Panc1 (cell line): ENCODE measurements around the gene R3HDM2. TPM values are rescaled to one million over a fixed set of nuclear protein-coding genes. Genes with fewer than 3 reads are reported as not detected.

Experiments used
- ATAC-seq: fragments of 200-7000 bp; cut with Tn5 transposase; 2 replicates; pipeline ENCODE4 v1.9.1; 2020; ENCODE audit warnings: mild to moderate bottlenecking, moderate library complexity
- BruUV-seq: library from RNA; stranded (reverse); fragments of 400-500 nt; replicated peaks from 2 replicates; lab custom pipeline; 2021; lab: Mats Ljungman, UMichigan
- CTCF ChIA-PET: fragments of 300-600 bp; sonication (Branson Sonifier 250); formaldehyde crosslinking; loops from one replicate; lab custom pipeline; 2022; ENCODE audit warnings: antibody characterized with exemption; lab: Charles Lee
- POLR2A ChIA-PET: fragments of 300-600 bp; sonication (Branson Sonifier 250); formaldehyde crosslinking; loops from one replicate; lab custom pipeline; 2022; ENCODE audit warnings: antibody characterized with exemption; lab: Charles Lee
- DNase-seq: peaks from one replicate; pipeline ENCODE4 v3.0.0-alpha.2; 2010; ENCODE audit warnings: low read depth, low spot score
- H3K27ac ChIP-seq: 2 replicates; pipeline ENCODE4 v1.5.1; 2011; ENCODE audit warnings: mild to moderate bottlenecking, low read length, inconsistent platforms
- H3K27me3 ChIP-seq: fragments of 200-500 bp; sonication (Bioruptor generic); 2 replicates; pipeline ENCODE4 v1.6.0; 2014; ENCODE audit warnings: low read length, inconsistent platforms; ENCODE audit not compliant: control insufficient read depth, insufficient read depth
- H3K36me3 ChIP-seq: fragments of 200-500 bp; sonication (Bioruptor generic); 2 replicates; pipeline ENCODE4 v1.5.1; 2014; ENCODE audit warnings: inconsistent platforms, mild to moderate bottlenecking, low read length, moderate library complexity; ENCODE audit not compliant: control insufficient read depth, insufficient read depth
- H3K4me1 ChIP-seq: 2 replicates; pipeline ENCODE4 v1.5.1; 2011; ENCODE audit warnings: inconsistent platforms, mild to moderate bottlenecking, low read length, moderate library complexity; ENCODE audit not compliant: control insufficient read depth, insufficient read depth
- H3K4me3 ChIP-seq, 2 experiments: 2 replicates each; pipeline ENCODE4 v1.5.1; 2011 to 2012; ENCODE audit warnings: low read depth in 2 of 2, low read length in 2 of 2, mild to moderate bottlenecking in 2 of 2, inconsistent platforms in 1 of 2, moderate library complexity in 1 of 2
- H3K9me3 ChIP-seq: fragments of 200-500 bp; sonication (Bioruptor generic); 2 replicates; pipeline ENCODE4 v1.5.1; 2014; ENCODE audit warnings: low read depth, mild to moderate bottlenecking, inconsistent platforms, low read length, moderate library complexity; ENCODE audit not compliant: control insufficient read depth, insufficient read depth
- POLR2AphosphoS5 ChIP-seq: IDR thresholded peaks from 2 replicates; pipeline ENCODE4 v1.6.1; 2012; ENCODE audit warnings: mild to moderate bottlenecking, low read depth, low read length, moderate library complexity
- SIN3A ChIP-seq: IDR thresholded peaks from 2 replicates; pipeline ENCODE4 v1.6.1; 2012; ENCODE audit warnings: low read depth, mild to moderate bottlenecking, low read length, moderate library complexity, borderline replicate concordance; ENCODE audit not compliant: insufficient read depth
- TCF7L2 ChIP-seq: IDR thresholded peaks from 2 replicates; pipeline ENCODE4 v1.6.1; 2011; ENCODE audit warnings: mild to moderate bottlenecking, low read depth, low read length, inconsistent platforms
- in situ Hi-C: cut with HindIII; loops from 2 replicates; pipeline ENCODE4 v1.10.0; 2016; ENCODE audit warnings: low sequenced_read_pairs, low pct_unique_long_range_greater_than_20kb
- intact Hi-C: fragments of 100-400 bp; cut with micrococcal nuclease; formaldehyde crosslinking; loops from one replicate; pipeline ENCODE4 v1.10.0; 2022; ENCODE audit not compliant: unreplicated experiment
- total RNA-seq: library from RNA; stranded (reverse); gene quantifications from one replicate; pipeline ENCODE4 v1.2.1, GENCODE V29; 2021; ENCODE audit not compliant: unreplicated experiment
- TF ChIP-seq, protein P1 (sequence below), 2 experiments: IDR thresholded peaks; 2 replicates each; pipeline ENCODE4 v1.6.1; 2011 to 2012; ENCODE audit warnings: low read depth in 2 of 2, control low read depth in 1 of 2, low read length in 1 of 2, mild to moderate bottlenecking in 1 of 2, moderate library complexity in 1 of 2; ENCODE audit not compliant: insufficient read depth in 1 of 2
- TF ChIP-seq, protein P2 (sequence below): fragments of 450-650 bp; IDR thresholded peaks from 2 replicates; pipeline ENCODE4 v1.5.1; 2017; ENCODE audit warnings: mild to moderate bottlenecking

The R3HDM2 gene
- total RNA-seq, 1 experiment from 2014 or later = 56.5 TPM

DNA sequence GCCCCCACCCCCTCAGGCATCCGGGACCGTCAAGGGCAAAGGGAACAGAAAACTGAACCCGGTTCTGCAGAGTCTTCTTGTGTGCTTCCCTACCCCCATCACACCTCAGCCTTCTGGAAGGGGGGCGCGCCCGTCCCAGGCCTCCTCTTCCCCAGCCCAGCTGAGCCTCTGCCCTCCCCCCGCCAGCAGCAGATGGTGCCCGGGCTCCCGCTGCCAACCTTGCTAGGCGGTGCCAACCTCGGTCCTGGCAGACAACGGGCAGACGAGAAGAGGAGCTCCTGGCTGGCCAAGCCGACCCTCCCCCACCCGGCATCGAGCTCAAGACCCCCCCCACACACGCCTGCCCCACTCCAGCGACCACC is 188.5 kb downstream of the R3HDM2 start:
- DNase-seq (no peak), ATAC-seq (no peak)
- peaks cover 2% of the 10 kb centered on the region; the same call in 1 of the 2 replicates for H3K27me3 ChIP-seq
- no peaks in the 10 kb centered on the region for H3K36me3 ChIP-seq
- intact Hi-C loops (no loop called here), in situ Hi-C loops (no loop called here)
- BruUV-seq = no TSS peak
- TF ChIP-seq, protein P1, sequence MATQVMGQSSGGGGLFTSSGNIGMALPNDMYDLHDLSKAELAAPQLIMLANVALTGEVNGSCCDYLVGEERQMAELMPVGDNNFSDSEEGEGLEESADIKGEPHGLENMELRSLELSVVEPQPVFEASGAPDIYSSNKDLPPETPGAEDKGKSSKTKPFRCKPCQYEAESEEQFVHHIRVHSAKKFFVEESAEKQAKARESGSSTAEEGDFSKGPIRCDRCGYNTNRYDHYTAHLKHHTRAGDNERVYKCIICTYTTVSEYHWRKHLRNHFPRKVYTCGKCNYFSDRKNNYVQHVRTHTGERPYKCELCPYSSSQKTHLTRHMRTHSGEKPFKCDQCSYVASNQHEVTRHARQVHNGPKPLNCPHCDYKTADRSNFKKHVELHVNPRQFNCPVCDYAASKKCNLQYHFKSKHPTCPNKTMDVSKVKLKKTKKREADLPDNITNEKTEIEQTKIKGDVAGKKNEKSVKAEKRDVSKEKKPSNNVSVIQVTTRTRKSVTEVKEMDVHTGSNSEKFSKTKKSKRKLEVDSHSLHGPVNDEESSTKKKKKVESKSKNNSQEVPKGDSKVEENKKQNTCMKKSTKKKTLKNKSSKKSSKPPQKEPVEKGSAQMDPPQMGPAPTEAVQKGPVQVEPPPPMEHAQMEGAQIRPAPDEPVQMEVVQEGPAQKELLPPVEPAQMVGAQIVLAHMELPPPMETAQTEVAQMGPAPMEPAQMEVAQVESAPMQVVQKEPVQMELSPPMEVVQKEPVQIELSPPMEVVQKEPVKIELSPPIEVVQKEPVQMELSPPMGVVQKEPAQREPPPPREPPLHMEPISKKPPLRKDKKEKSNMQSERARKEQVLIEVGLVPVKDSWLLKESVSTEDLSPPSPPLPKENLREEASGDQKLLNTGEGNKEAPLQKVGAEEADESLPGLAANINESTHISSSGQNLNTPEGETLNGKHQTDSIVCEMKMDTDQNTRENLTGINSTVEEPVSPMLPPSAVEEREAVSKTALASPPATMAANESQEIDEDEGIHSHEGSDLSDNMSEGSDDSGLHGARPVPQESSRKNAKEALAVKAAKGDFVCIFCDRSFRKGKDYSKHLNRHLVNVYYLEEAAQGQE (IDR thresholded peaks at IDR 0.05; ENCODE audit: insufficient read depth in 1 of 2, low read depth in 2 of 2, low read length in 1 of 2) = no peak
- H3K4me1 ChIP-seq = peaks cover 21% of the 10 kb centered on the region
- CTCF ChIA-PET = interaction anchor here (0.8 to 2.3 kb wide), 5 partner anchors 25 to 118 kb away, joined by 3 to 26 read pairs (median 4); no protein-coding TSS in a partner anchor
- POLR2A ChIA-PET = interaction anchor here (0.7 kb wide), 1 partner anchor 29 kb away, joined by 3 read pairs; no protein-coding TSS in a partner anchor
- peak overlapping the region; percentile 32 to 56; a peak in 3 of 4 replicates for H3K4me3 ChIP-seq
- no peaks in the 10 kb centered on the region for H3K9me3 ChIP-seq
- H3K27ac ChIP-seq = no peak overlapping the region

DNA sequence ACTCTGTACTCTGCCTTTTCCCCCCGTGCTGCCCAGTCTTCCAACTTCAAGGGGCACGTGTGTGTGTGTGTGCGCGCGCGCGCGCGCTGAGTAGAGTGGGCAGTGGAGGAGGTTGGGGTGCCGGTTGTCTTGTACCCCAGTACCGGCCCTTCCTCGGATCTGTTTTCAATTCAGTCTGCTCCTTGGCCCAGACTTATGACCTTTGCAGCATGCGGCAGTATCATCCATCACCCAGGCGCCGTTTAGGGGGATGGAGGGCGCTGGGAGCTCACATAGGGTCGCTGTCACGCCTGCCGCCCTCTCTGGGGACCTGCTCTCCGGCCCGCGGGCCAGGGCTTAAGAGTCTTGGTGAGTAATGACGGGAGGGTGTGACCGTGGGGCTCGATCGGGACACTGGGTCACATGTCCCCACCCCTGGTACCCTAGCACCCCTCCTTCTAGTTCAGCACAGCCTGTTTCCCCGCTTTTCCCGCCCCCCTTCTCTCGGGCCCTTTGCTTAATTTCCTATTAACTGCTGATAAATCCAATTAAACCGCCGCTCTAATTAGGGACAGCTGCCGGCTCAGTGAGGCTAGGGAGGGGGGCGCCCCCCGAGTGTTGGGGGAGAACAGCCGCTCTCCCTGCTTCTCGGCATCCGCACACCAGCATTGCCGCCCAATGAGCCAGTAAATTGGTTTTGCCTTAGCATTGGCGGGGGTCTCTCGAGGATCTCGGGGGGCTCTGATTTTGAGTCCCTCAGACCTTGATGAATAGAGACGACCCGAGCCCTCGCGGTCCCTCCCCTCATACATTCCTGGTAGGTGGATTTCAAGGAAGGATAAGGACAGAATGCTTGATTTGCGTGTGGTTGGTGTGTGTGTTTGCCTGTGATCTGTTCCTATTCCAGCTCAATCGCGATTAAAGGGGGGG is 189.2 kb downstream of the R3HDM2 start:
- in situ Hi-C loops = no loop called here
- Histone ChIP-seq H3K4me3 (0 out of 4 replicates have a peak overlapping the region, but pooled peaks of 1 of the 2 experiments have one; percentile 67), H3K4me1 (peaks cover 21% of the 10 kb centered on the region), H3K27ac (no peak overlapping the region), H3K36me3 (no peaks in the 10 kb centered on the region), H3K9me3 (no peaks in the 10 kb centered on the region), H3K27me3 (peaks cover 2% of the 10 kb centered on the region; the same call in 1 of the 2 replicates)
- no peak for ATAC-seq
- ChIA-PET CTCF (interaction anchor here (0.9 to 2.3 kb wide), 5 partner anchors 12 to 114 kb away, joined by 3 to 26 read pairs (median 3); partner anchors contain the start of gene SHMT2), POLR2A (interaction anchor here (0.7 kb wide), 1 partner anchor 28 kb away, joined by 3 read pairs; no protein-coding TSS in a partner anchor)
- no peak for DNase-seq
- TF ChIP-seq, protein P2, sequence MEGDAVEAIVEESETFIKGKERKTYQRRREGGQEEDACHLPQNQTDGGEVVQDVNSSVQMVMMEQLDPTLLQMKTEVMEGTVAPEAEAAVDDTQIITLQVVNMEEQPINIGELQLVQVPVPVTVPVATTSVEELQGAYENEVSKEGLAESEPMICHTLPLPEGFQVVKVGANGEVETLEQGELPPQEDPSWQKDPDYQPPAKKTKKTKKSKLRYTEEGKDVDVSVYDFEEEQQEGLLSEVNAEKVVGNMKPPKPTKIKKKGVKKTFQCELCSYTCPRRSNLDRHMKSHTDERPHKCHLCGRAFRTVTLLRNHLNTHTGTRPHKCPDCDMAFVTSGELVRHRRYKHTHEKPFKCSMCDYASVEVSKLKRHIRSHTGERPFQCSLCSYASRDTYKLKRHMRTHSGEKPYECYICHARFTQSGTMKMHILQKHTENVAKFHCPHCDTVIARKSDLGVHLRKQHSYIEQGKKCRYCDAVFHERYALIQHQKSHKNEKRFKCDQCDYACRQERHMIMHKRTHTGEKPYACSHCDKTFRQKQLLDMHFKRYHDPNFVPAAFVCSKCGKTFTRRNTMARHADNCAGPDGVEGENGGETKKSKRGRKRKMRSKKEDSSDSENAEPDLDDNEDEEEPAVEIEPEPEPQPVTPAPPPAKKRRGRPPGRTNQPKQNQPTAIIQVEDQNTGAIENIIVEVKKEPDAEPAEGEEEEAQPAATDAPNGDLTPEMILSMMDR = no peak
- TF ChIP-seq SIN3A (no peak), TCF7L2 (no peak), POLR2AphosphoS5 (no peak)
- TF ChIP-seq, protein P1 (IDR thresholded peaks at IDR 0.05; ENCODE audit: insufficient read depth in 1 of 2, low read depth in 2 of 2, low read length in 1 of 2) = no peak
- no TSS peak for BruUV-seq
- intact Hi-C loops = no loop called here
